Stimulated activated CD4-positive, alpha-beta T cell treated with anti-CD3 and anti-CD28 coated beads, Interleukin-1b, Interleukin-23, amount 100 ng/mL, for 1 hour (primary cell): ENCODE measurements around the gene LSM7.
"Not testable (repeated sequence)": the region's sequence is repeated elsewhere in the genome, so short reads cannot be mapped to it uniquely, and the experiment has no call there.

Experiments
- DNase-seq, 2 donors: peaks; one replicate each; pipeline ENCODE4 v3.0.0-alpha.2; 2020; ENCODE audit warnings: low read depth in 2 of 2

The LSM7 gene

GRCh38 chr19:2355168-2356035 lies 27.0 kb upstream of the LSM7 start:
- no peak for DNase-seq

- DNase-seq = no peak
These were observed 26.3 kb upstream of the LSM7 start for GRCh38 chr19:2354670-2355069.

DNA sequence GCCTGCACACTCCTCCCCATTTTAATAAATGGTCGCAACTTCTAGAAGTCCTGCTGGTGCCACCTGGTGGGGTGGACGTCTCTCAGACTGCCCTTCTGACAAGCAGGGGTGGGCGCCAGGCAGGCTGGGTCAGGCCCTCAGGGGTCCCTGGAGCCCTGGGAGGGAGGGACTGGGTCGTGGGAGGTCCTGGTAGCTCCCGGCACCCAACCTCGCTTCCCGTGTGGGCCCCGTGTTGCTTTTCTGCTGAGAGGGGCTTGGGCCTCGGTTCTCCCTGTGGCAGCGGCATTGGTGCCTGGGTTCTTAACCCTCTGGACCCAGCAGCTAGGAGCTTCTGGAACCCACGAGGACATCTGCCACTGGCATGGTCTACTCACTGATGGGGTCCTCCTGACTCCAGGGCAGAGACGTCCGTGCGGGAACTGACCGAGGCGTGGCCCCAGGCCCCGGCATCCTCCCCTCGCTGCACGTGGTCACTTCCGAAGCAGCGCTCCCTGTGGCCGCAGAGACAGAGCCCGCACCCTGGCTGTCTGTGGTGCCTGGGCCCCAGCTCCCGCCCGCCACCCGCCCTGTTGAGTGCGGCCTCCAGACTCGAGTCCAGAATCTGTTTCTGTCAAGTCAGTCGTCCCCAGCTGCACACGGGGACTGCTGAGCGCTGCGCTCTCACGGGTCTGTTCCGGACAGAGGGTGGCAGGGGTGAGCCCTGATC lies 25.7 kb upstream of the LSM7 start:
- no peak for DNase-seq

DNA sequence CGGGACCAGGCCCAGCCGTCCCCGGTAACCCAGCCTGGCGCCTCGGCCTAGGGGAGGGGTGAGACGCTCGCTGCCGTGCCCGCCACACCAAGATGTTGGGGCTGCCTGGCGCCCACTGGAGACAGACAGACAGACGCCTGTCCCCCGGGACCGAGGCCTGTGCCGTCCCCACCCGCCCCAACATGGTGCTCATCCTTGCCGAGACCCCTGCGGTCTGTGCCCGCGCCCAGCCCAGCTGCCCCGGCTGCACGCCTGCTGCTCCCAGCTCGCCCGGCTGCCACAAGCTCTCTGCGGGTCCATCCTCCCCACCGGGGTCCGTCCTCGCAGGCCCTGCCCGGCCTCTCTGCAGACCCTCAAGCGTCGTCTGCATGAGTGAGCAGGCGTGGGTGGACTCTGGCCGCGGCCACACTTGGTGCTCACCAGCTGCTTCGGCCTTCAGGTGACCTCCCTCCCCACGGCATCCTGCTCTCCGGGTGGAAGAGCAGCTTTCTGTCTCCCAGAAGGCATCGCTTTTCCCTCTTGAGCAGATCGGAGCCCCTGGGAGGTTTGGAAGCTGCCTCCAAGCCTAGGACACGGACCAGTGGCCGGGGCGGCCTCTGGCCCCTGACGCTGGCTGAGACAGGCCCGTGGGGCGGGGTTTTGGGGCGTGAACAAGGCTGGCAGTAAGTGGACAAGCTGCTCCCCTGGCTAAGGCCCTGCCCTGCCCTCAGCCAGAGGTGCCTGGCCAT lies 24.9 kb upstream of the LSM7 start:
- no peak for DNase-seq

- no peak for DNase-seq
These were observed 23.7 kb upstream of the LSM7 start for GRCh38 chr19:2352121-2352520.

GRCh38 chr19:2351591-2351990 lies 23.2 kb upstream of the LSM7 start:
- DNase-seq = no peak

DNA sequence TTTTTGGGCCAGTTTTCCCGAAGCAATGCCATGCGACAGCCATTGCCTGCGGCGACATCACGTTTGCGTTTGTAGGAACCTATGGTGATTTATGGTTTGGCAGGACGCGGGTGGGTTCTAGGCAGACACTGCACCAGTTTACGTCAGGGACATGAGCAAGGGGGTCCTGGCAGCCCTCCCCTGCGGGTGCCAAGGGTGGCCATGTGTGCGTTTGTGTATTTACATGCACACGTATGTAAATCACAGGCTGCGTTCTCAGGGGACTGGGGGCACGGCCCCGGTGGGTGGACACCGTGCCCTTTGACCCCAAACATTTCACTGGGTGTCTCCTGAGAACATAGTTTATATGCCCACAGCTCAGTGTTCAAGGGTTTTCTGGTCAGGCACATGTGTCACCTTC lies 22.3 kb upstream of the LSM7 start:
- no peak for DNase-seq

- not testable (repeated sequence) for DNase-seq
These were observed 21.4 kb upstream of the LSM7 start for GRCh38 chr19:2349818-2350217.

DNA sequence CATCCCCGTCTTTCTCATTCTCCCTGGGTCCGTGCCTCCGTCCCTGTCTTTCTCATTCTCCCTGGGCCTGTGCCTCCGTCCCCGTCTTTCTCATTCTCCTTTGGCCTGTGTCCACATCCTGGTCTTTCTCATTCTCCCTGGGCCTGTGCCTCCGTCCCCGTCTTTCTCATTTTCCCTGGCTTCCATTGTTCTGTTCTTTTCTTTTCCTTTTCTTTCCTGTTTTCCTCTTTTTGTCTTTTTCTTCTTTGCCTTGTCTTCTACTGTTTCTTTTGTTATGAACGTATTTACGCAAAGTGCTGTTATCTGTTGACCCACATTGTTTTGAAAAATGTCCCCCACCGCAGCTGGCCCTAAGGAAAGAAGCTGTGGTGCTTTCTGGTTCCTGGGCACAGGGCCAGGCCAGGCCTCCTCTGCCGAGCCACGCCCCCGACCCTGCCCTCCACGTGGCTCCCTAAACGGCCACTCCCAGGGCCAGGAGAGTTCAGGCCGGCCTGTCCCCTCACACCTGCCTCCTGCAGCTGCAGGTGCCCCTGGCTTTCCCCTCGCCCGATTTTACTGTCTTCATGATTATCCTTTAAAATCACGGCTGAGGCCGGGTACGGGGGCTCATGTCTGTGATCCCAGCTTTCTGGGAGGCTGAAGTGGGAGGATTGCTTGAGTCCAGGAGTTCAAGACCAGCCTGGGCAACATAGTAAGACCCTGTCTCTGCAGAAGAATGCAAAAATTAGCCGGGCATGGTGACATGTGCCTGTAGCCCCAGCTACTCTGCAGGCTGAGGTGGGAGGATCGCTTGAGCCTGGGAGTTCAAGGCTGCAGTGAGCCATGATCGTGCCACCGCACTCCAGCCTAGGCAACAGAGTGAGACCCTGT lies 17.6 kb upstream of the LSM7 start:
- DNase-seq = no peak

GRCh38 chr19:2345076-2345475 lies 16.7 kb upstream of the LSM7 start:
- no peak for DNase-seq

DNA sequence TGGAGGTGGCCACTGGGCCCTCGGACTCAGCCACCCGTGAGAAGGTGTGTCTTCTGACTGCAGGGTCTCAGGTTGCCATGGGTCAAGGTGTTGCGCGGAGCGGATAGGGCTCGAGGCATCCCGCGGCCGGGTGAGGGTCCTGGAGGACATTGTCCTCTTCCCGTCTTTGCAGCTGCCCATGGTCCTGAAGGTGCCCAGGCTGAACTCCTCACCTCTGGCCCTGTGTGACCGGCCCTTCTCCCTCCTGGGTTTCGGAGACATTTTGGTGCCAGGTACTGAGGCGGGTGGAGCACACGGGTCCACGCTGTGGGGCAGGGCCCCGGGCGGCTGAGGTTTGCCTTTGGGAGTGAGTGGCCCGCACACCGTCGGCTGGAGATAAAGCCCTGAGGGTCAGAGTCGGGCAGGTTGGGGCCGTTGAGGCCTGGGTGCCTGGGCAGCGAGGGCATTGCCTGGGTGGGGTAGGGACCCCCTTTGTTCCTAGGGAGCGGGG lies 16.0 kb upstream of the LSM7 start:
- no peak for DNase-seq

DNA sequence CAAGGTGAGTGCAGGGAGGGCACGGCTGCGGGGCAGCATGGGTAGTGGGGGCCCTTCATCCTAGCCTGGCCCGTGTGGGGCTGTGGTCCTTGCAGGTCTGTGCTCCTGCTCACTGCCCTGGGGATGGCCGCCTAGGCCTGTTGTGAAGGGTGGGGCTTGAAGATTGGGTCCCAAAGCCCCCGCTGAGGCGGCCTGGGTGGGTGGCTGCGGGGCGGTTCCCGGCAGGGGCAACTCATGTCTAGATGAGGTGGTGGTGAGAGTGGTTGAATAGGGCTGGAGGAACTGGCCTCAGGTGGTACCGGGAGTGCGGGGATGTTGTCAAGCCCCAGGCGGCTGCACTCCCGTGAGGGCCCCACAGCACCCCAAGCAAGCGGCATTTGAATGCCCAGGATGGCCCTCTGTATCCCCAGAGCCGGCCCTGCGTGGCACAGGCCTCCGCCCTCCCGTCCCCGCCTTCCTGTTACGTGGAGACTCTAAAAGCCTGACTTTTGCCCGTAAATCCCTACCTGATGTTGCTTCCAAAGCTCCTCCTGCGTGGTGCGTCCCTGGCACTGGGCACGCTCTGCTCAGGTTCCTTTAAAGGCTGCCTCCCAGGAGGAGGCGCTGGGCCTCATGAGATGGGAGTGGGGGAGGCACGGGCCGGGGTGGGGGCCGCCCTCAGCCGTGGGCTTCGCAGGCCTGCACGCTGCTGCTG lies 15.1 kb upstream of the LSM7 start:
- DNase-seq = no peak

DNA sequence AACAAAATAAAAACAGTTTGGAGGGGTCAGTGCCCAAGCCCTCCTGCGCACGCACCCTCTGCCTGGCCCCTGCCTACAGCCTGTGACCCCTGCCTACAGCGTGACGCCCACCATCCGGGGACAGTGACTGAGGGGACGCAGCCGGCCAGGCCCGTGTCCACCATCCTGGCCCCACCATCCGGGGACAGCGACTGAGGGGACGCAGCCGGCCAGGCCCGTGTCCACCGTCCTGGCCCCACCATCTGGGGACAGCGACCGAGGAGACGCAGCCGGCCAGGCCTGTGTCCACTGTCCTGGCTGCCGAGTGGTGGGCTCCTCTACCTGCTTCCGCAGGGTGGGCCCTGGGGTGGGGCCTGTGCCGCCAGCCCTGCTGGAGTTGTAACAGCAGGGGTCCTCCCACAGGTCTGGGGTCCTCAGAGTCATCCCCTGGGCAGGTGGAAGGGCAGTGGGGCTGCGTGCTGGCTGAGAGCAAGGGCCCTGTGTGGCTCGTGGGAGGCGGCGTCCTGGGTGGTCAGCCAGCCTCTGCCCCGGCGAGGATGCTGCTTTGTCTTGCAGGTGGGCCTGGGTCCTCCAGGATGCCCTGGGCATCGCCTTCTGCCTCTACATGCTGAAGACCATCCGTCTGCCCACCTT lies 14.4 kb upstream of the LSM7 start:
- DNase-seq = no peak

DNA sequence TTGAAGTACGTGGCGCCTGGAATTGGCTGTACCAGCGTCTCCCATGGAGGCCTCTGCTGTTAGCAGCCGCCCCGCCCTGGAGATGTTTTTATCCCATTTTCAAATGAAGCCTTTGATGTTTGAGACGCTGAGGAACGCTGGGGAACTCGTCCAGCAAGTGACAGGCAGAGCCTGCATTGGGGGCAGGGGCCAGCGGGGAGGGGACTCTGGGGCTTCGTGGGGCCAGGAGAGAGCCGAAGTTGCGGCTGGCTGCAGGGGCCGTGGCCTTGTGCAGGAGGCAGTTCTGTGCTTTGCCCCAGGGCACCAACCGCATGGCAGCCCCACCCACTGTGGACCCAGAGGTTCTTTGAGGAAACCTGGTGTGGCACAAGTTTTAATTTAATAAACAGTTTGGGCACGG lies 13.6 kb upstream of the LSM7 start:
- no peak for DNase-seq

GRCh38 chr19:2341244-2341751 lies 12.9 kb upstream of the LSM7 start:
- DNase-seq = no peak

- DNase-seq = no peak
These were observed 12.3 kb upstream of the LSM7 start for GRCh38 chr19:2340496-2341243.

GRCh38 chr19:2339644-2340310 lies 11.4 kb upstream of the LSM7 start:
- no peak for DNase-seq

DNA sequence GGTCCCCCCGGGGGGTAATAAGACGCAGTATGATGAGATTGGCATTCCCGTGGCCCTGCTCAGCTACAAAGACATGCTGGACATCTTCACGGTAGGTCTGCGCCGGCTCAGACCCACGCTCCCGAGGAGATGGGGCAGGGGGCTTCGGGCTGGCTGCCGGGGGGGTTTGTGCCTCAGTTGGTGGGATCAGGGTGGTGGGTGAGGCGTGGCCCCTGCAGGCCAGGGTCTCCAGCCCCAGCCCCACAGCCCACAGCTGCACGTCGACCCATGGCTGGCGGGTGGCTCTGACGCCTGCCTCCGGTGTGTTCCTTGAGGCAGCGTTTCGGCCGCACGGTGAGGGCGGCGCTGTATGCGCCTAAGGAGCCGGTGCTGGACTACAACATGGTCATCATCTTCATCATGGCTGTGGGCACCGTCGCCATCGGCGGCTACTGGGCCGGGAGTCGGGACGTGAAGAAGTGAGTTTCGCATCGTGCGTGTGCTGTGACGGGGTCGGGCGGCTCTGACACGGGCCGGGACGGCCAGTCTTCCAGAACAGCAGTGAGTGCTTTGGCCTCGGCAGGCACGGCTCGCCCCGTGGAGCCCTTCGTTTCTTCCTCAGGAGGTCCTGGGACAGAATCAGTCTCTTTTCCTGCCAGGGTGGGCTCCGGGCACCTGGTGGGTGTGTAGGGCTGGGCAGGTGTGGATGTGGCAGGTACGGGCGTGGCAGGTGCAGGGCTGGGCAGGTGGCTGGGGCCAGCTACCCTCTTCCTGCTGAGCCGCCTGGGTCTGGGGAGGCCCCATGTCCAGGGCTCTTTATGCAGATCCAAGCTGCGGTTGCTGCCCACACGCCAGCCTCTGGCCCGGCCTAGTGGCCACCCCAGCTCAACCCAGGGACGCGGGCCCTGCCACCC lies 10.6 kb upstream of the LSM7 start:
- DNase-seq = no peak
